GM18868 (cell line): ENCODE results near the gene RBBP8NL.

Source experiments
- ATAC-seq: cut with Tn5 transposase; IDR thresholded peaks from one replicate; pipeline ENCODE4 v1.9.1; 2021; ENCODE audit warnings: mild to moderate bottlenecking, moderate library complexity; ENCODE audit not compliant: unreplicated experiment

The RBBP8NL gene

GRCh38 chr20:62409086-62409853 lies 18.1 kb downstream of the RBBP8NL start:
- ATAC-seq = no peak

DNA sequence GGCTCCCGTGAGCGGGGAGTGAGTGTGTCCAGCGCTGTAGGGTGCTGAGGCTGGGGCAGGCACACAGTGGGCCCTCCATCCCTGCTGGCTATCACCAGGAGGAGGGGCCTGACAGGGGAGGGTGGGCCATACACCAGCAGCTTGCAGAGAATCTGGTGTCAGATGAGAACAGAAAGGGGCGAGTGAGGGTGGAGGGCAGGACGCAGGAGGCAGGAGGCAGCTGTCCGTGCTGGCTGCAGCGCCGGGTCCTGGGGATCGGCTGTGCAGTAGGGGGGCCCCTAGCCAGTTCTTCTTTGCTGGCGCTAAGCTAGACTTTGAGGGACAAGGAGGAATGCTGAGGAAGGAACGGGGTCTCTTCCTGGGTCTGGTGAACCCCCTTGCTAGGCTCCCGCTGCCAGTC lies 18.7 kb downstream of the RBBP8NL start:
- no peak for ATAC-seq

- ATAC-seq = no peak
These were observed 19.3 kb downstream of the RBBP8NL start for GRCh38 chr20:62408055-62408454.

DNA sequence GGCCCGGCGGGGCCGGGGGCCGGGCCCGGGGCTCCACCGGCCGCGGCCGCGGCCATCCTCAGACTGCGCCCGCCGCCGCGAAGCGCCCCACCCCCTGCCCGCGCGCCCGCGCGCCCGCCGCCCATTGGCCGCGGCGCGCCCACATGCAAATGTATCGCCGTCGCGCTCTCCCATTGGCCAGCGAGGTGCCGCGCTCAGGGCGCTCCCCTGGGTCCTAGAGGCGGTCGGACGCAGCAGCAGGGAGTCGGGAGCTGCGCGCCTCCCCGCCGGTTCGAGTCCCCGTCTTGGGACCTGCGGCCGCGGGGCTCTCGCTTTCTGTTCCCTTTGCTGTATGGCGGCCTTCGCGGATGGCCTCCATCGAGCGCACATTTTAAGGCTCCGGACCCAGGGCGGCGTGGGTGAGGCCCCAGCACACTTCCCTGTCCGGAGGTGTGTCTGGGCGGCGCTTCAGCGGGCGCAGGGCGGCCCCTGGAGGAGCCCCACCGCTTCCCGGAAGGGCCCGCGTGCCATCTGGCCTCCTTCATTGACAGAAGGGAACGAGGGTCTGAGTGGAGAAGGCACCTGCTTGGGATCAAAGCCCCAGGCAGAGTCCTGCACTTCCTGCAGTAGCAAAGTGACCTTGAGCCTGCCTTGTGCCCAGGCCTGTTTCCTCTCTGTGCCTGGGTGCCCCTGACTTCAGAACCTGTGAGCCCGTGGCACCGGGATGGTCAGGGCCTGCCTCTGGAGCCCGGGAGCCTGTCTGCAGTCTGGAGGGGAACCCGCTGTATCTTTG lies 19.9 kb downstream of the RBBP8NL start, which contains the start of gene CABLES2:
CABLES2 (minus strand) TSS at position 65 of the 772 bp plus-strand sequence; CDS start at position 56, 9 bp downstream.
- ATAC-seq = peak; percentile 92

- no peak for ATAC-seq
These were observed 20.6 kb downstream of the RBBP8NL start for GRCh38 chr20:62406635-62407176.

DNA sequence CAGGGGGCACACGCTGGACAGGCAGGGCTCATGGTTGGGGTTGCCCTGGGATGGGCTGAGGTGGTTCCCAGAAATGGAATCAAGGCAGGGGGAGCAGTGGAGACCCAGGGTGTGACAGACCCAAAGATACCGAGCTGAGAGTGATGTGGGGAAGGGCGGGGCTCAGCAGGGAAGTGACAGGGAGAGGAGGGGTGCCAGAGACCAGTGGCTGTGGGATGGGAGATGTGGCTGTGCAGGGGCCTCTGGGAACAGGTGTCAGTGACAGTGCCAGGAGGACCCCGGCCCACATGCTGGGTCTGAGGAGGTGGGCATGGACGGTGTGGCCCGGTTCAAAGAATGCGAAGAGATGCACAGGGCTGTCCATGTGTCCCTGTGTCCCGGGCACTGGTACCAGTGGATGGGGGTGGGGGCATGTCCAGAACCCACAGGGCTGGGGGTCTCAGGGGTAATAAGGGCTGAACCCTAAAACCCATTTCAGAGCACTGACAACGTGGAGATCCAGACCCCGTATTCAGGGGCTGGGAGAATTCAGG lies 21.3 kb downstream of the RBBP8NL start:
- no peak for ATAC-seq

DNA sequence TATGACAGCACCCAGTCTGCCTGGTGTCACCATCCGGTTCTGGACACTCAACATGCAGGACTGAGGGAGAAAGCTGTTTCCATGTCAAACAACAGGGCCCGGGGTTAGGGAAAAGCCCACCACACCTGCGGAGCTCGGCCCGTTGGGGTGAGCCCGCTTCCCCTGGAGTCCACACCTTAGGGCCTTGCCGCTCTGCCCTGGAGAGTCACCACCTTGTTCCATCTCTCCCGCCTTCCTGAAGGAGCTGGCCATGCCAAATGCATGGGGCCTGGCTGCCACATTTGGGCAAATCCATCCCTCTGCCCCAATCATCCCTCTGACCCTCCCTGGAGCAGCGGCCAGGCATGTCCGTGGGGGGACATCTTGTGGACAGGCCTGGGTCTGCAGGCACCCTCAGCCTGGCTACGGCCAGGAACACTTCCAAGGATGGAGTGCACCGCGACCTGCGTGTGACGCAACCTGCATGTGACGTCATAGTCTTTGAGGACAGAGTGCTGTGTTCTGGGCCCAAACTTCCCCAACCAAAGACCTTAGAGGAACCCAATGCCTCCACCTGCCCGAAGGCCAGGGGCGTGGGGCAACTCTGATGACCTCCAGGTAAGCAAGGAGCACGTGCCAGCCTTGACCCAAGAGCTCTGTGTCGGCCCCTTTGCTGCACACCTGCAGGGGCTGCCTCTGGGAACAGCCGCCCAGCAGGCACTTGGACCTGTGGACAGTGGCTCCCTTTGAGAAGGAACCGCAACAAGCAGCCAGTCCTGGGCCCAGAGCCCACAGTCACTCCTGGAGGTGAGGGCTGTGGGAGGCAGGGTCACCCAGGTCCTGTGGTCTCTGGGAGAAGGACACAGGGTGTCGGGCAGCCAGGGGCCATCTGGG lies 22.0 kb downstream of the RBBP8NL start:
- ATAC-seq = no peak

- no peak for ATAC-seq
These were observed 22.6 kb downstream of the RBBP8NL start for GRCh38 chr20:62404761-62405107.

DNA sequence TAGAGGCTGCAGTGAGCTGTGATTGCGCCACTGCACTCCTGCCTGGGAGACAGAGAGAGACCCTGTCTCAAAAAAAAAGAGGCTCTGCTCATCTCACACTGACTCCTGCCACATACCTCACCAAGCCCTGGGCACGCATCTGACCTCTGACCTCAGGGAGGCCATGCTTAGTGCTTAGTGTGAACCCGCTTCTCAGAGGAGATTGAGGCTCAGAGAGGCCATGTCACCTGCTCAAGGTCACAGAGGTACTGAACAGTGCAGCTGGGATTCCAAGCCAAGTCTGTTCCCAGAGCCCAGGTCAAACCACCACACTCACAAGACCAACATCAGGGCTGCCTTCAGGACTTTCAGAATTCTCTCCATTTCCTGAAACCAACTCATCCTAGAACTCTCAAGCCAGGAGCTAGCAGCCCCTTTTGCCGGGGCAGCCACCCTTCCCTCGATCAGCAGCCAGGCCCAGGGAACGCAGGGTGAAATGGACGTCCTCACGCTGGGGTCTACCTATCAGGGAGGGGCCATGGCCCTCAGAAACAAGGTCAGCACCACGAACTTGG lies 23.1 kb downstream of the RBBP8NL start:
- ATAC-seq = no peak

DNA sequence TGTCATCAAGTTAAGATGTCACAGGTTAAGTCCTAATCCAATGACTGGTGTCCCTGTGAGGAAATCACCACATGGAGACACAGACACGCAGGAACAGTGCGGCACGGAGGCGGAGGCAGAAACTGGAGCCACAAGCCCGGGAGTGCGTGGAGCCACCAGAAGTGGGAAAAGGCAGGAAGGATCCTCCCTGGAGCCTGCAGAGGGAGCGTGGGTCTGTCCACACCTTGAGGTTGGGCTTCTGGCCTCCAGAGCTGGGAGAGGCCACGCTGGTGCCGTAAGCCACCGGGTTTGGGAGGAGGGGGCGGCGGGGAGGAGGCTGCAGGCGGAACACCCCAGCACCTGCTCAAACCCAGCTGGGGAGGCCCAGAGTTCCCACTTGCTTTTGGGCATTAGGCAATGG lies 24.0 kb downstream of the RBBP8NL start:
- no peak for ATAC-seq

GRCh38 chr20:62402456-62403150 lies 24.7 kb downstream of the RBBP8NL start:
- ATAC-seq = no peak

DNA sequence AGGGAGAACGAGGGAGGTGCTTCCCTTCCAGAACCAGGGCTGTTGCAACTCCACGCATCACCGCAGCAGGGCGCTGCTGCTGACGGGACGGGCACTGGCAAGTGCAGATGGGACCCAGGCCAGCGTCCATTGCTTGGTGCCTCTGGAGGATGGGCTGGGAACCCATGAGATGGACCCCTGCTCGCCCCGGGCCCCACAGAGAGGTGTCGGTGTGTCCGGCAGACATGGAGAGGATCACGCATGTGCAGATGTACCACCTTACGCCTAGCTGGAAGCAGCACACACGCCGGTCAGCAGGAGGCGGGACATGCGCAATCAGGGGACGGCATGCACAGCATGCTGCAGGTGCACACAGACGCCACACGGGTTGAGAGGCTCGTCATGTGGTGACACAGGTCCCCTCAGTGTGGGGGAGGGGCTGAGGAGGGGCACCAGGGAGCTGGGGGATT lies 26.0 kb downstream of the RBBP8NL start:
- ATAC-seq = no peak

- no peak for ATAC-seq
These were observed 26.8 kb downstream of the RBBP8NL start for GRCh38 chr20:62400541-62400940.

DNA sequence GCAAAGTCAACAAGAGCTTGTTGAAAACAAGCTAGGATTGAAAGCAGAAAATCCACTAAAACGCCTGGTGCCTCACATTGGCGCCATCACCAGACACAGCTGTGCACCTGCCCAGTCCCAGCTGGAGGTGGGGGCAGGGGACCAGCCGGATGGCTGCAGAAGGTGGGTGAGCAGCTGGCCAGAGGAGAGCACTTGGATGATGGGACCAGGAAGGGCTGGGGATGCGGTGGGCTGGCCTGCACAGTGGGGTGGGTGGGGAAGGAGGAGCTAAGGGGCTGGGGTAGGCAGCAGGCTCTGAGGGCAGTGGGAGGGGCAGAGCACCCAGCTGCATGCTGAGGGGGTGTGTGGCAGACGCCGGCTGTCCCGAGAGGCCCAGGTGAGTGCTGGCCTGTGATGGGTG lies 27.3 kb downstream of the RBBP8NL start:
- no peak for ATAC-seq

GRCh38 chr20:62398120-62398821 lies 29.1 kb downstream of the RBBP8NL start:
- no peak for ATAC-seq

DNA sequence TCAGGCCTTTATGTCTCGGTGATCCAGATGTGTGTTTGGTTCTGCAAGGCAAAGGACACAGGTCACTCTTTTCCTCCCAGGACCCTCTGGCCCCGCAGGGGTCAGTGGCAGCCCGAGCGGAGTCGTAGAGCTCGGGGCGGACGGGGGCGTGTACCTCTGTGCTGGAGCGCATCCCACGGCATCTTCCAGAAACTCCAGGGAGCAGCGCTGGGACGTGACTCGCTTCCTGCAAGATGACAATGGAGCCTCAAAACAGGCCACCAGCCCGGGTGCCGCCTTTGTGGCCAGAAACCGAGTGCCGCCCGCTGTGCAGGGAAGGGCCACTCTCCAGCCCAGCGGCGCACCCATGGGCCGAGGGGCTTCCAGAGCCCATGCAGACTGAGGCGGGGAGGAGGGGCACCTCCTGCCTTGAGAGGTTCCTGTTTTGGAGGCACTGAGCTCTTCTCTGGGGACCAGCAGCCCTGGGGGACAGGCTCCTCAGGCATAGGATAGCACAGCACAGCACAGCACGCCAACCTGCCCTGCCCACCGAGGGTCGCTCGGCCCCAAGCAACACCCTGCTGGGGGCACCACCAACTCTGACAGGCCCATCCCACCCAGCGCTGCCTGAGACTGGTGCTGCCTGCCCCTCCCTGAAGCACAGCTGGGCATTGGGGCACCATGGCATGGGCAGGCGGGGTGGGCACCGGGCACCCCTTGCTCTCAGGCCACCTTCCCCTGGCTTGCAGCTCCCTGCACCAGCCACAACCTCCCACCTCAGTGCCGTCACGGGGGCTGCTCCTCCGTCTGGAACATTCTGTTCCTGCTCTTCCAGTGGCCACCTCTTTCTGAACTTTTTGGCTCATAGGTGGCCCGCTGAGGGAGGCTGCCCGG lies 30.7 kb downstream of the RBBP8NL start:
- no peak for ATAC-seq

DNA sequence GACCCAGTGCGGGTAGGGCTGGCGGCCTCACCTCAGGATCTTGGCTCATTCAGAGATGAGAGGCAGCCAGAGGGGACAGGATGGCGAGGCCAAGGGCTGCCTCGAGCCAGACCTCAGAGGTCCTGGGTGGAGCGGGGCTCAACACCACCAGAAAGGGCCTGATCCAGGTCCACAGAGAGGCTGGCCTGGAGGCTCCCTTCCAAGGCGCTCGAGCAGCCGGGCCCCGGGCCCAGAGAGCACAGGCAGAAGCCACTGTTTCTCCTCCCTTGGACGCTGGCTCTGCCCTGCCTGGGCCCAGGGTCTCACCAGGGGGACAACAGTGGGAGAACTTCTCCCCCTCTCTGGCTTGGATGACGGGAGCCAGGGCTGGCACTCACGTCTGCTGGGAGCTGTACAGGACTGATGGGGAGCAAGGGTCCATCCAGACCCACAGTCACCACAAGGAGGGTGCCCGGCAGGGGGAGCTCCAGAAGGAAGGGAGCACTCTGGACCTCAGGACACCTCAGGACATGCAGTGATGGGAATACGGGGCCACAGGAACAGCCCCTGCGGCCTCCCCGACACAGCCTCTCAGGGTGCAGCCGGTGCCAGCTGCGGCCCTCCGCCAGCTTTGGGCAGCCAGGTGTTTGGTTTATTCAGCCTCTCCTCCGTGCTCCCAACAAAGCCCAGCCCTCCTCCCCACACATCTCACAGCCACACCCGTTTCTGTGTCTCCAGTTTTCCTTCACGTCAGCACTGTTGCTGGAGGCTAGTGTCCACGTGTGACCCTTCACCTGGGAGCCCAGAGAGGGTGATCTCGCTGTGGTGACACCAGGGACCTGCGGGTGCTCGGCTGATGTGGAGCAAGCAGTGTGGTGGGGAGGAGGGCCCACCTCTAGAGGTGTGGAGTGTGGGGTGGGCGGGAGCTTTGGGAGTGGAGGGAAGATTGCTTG lies 31.8 kb downstream of the RBBP8NL start:
- ATAC-seq = no peak
